H1 (cell line): Measurements from ENCODE around the gene MRPL17. TPM values are rescaled to one million over a fixed set of nuclear protein-coding genes. Genes with fewer than 3 reads are reported as not detected.

ENCODE experiments used
- CTCF ChIA-PET: fragments of 300-600 bp; sonication (Branson Sonifier 250); formaldehyde crosslinking; loops from one replicate; lab custom pipeline; 2021; ENCODE audit not compliant: partially characterized antibody; lab: Charles Lee
- POLR2A ChIA-PET: fragments of 300-600 bp; sonication (Branson Sonifier 250); formaldehyde crosslinking; loops from one replicate; lab custom pipeline; 2021; ENCODE audit warnings: inconsistent platforms; ENCODE audit not compliant: partially characterized antibody; lab: Charles Lee
- DNase-seq, 2 experiments: peaks; one replicate each; pipeline versions ENCODE4 v3.0.0 to v3.0.0-alpha.2; 2010 to 2022; ENCODE audit warnings: low spot score in 2 of 2, low read depth in 1 of 2, mixed read lengths in 1 of 2
- FAIRE-seq: peaks from 2 replicates; lab custom pipeline; 2011; peaks lifted over from hg19 to GRCh38; lab: Jason Lieb, UNC
- H2AFZ ChIP-seq: 2 replicates; pipeline ENCODE4 v1.8.1; 2012; ENCODE audit warnings: low read length, inconsistent platforms
- H2AK5ac ChIP-seq: 2 replicates; pipeline ENCODE4 v1.6.1; 2013; ENCODE audit warnings: low read depth, low read length
- H2BK120ac ChIP-seq: replicated peaks from 2 replicates; pipeline ENCODE3; 2013; ENCODE audit warnings: low read depth, low read length, inconsistent platforms
- H2BK12ac ChIP-seq: 2 replicates; pipeline ENCODE4 v1.6.1; 2013; ENCODE audit warnings: low read depth, low read length
- H2BK15ac ChIP-seq: 2 replicates; pipeline ENCODE4 v1.6.1; 2013; ENCODE audit warnings: low read length
- H2BK20ac ChIP-seq: 2 replicates; pipeline ENCODE4 v1.6.1; 2013; ENCODE audit warnings: low read length
- H2BK5ac ChIP-seq: 2 replicates; pipeline ENCODE4 v1.6.1; 2013; ENCODE audit warnings: low read depth, low read length
- H3K14ac ChIP-seq: 2 replicates; pipeline ENCODE4 v1.6.1; 2013; ENCODE audit warnings: inconsistent platforms; ENCODE audit not compliant: insufficient read length
- H3K18ac ChIP-seq: 2 replicates; pipeline ENCODE4 v1.6.1; 2013; ENCODE audit warnings: low read length; ENCODE audit errors: extremely low read depth
- H3K23ac ChIP-seq: 2 replicates; pipeline ENCODE4 v1.6.1; 2013; ENCODE audit warnings: inconsistent platforms; ENCODE audit not compliant: insufficient read length
- H3K23me2 ChIP-seq: 2 replicates; pipeline ENCODE4 v1.6.1; 2013; ENCODE audit warnings: low read depth, low read length
- H3K27ac ChIP-seq: 2 replicates; pipeline ENCODE4 v1.6.1; 2011; ENCODE audit warnings: low read depth, low read length, inconsistent platforms
- H3K27me3 ChIP-seq, 4 experiments: replicated peaks in 1 of 4; 1 replicate in 1 of 4; 2 replicates in 3 of 4; pipeline versions ENCODE4 v1.6.1 to v1.8.1; 2011 to 2013; ENCODE audit warnings: low read length in 3 of 4, mild to moderate bottlenecking in 3 of 4, inconsistent platforms in 2 of 4, mixed read lengths in 2 of 4, moderate library complexity in 1 of 4; ENCODE audit not compliant: control insufficient read depth in 3 of 4, insufficient read depth in 3 of 4; ENCODE audit errors: extremely low read depth in 1 of 4
- H3K36me3 ChIP-seq, 4 experiments: 2 replicates each; pipeline versions ENCODE4 v1.6.1 to v1.8.1; 2011 to 2013; ENCODE audit warnings: mild to moderate bottlenecking in 4 of 4, low read length in 3 of 4, moderate library complexity in 2 of 4, control low read depth in 1 of 4, inconsistent platforms in 1 of 4; ENCODE audit not compliant: insufficient read depth in 4 of 4, control insufficient read depth in 2 of 4
- H3K4ac ChIP-seq: replicated peaks from 2 replicates; pipeline ENCODE3; 2013; ENCODE audit warnings: low read length, low read depth, mixed read lengths, inconsistent platforms; ENCODE audit not compliant: insufficient read length
- H3K4me1 ChIP-seq, 4 experiments: replicated peaks in 1 of 4; 1 replicate in 1 of 4; 2 replicates in 3 of 4; pipeline versions ENCODE4 v1.6.1 to v1.8.1; 2011 to 2013; ENCODE audit warnings: low read length in 3 of 4, inconsistent platforms in 2 of 4, mixed read lengths in 1 of 4; ENCODE audit not compliant: insufficient read depth in 4 of 4, control insufficient read depth in 3 of 4
- H3K4me2 ChIP-seq, 2 experiments: 2 replicates each; pipeline versions ENCODE4 v1.6.1 to v1.8.1; 2011 to 2013; ENCODE audit warnings: low read depth in 2 of 2, low read length in 2 of 2, control low read depth in 1 of 2, inconsistent platforms in 1 of 2, mild to moderate bottlenecking in 1 of 2; ENCODE audit not compliant: insufficient read depth in 1 of 2
- H3K4me3 ChIP-seq, 4 experiments: fragments of 200-600, 300-600 bp in 1 of 4; sonication (generic), shearing (Covaris generic), sonication (Bioruptor Twin) in 1 of 4; 2 replicates each; pipeline versions ENCODE4 v1.5.1 to v1.8.1; 2011 to 2016; ENCODE audit warnings: low read length in 4 of 4, low read depth in 3 of 4, control low read depth in 2 of 4, inconsistent platforms in 2 of 4, mild to moderate bottlenecking in 2 of 4, mixed read lengths in 1 of 4, moderate library complexity in 1 of 4; ENCODE audit not compliant: insufficient read depth in 2 of 4; ENCODE audit errors: extremely low read depth in 1 of 4
- H3K56ac ChIP-seq: replicated peaks from 2 replicates; pipeline ENCODE3; 2013; ENCODE audit warnings: low read depth, mild to moderate bottlenecking, mixed read lengths, low read length, inconsistent platforms; ENCODE audit not compliant: insufficient read length
- H3K79me1 ChIP-seq: 2 replicates; pipeline ENCODE4 v1.6.1; 2013; ENCODE audit warnings: low read depth, low read length, control low read depth
- H3K79me2 ChIP-seq, 2 experiments: 2 replicates each; pipeline versions ENCODE4 v1.6.1 to v1.8.1; 2012 to 2013; ENCODE audit warnings: low read length in 2 of 2, mild to moderate bottlenecking in 2 of 2, inconsistent platforms in 1 of 2; ENCODE audit not compliant: insufficient read depth in 2 of 2, control insufficient read depth in 1 of 2
- H3K9ac ChIP-seq, 4 experiments: replicated peaks in 1 of 4; 1 replicate in 1 of 4; 2 replicates in 3 of 4; pipeline versions ENCODE4 v1.6.1 to v1.8.1; 2011 to 2013; ENCODE audit warnings: low read depth in 3 of 4, low read length in 3 of 4, control low read depth in 2 of 4, mild to moderate bottlenecking in 2 of 4, moderate library complexity in 2 of 4, inconsistent platforms in 1 of 4; ENCODE audit errors: extremely low read depth in 1 of 4
- H3K9me3 ChIP-seq, 2 experiments: 2 replicates each; pipeline versions ENCODE4 v1.6.1 to v1.8.1; 2012 to 2013; ENCODE audit warnings: mild to moderate bottlenecking in 2 of 2, moderate library complexity in 2 of 2, control low read depth in 1 of 2, inconsistent platforms in 1 of 2, low read depth in 1 of 2, low read length in 1 of 2, mixed read lengths in 1 of 2; ENCODE audit not compliant: insufficient read depth in 2 of 2
- H4K20me1 ChIP-seq, 2 experiments: replicated peaks in 1 of 2; 2 replicates each; pipeline versions ENCODE3 to v1.8.1; 2011 to 2013; ENCODE audit warnings: inconsistent platforms in 2 of 2, low read length in 2 of 2, mild to moderate bottlenecking in 1 of 2; ENCODE audit not compliant: insufficient read depth in 2 of 2, control insufficient read depth in 1 of 2
- H4K5ac ChIP-seq: 2 replicates; pipeline ENCODE4 v1.6.1; 2013; ENCODE audit warnings: low read length, low read depth, mixed read lengths, inconsistent platforms; ENCODE audit not compliant: insufficient read length
- H4K8ac ChIP-seq: 2 replicates; pipeline ENCODE4 v1.8.0; 2013; ENCODE audit warnings: mild to moderate bottlenecking, moderate library complexity, low read length, inconsistent platforms; ENCODE audit not compliant: insufficient read depth; ENCODE audit errors: extremely low read depth
- H4K91ac ChIP-seq: replicated peaks from 2 replicates; pipeline ENCODE3; 2013; ENCODE audit warnings: low read length, mixed read lengths, inconsistent platforms; ENCODE audit not compliant: insufficient read length
- FOSL1 ChIP-seq: IDR thresholded peaks from 2 replicates; pipeline ENCODE4 v1.6.1; 2011; ENCODE audit warnings: mild to moderate bottlenecking, low read depth, low read length, moderate library complexity; ENCODE audit not compliant: insufficient read depth
- JUN ChIP-seq: IDR thresholded peaks from 2 replicates; pipeline ENCODE4 v1.6.1; 2011; ENCODE audit warnings: low read depth, mild to moderate bottlenecking, improper control_type of control experiment, low read length
- KDM1A ChIP-seq: fragments of 200-600, 300-600 bp; sonication (generic); IDR thresholded peaks from 2 replicates; pipeline ENCODE4 v1.7.1; 2016; ENCODE audit warnings: mild to moderate bottlenecking, low read length, borderline replicate concordance
- POLR2AphosphoS5 ChIP-seq: IDR thresholded peaks from 2 replicates; pipeline ENCODE4 v1.6.1; 2011; ENCODE audit warnings: low read depth, low read length
- POU5F1 ChIP-seq: IDR thresholded peaks from 2 replicates; pipeline ENCODE4 v1.6.1; 2011; ENCODE audit warnings: low read depth, mild to moderate bottlenecking, low read length, moderate library complexity
- RBBP5 ChIP-seq: IDR thresholded peaks from 2 replicates; pipeline ENCODE4 v1.7.1; 2012; ENCODE audit warnings: low read depth, mild to moderate bottlenecking, inconsistent platforms, low read length, moderate library complexity, borderline replicate concordance
- RXRA ChIP-seq: IDR thresholded peaks from 2 replicates; pipeline ENCODE4 v1.6.1; 2011; ENCODE audit warnings: low read depth, mild to moderate bottlenecking, low read length, moderate library complexity; ENCODE audit not compliant: insufficient read depth
- SIRT6 ChIP-seq: IDR thresholded peaks from one replicate; pipeline ENCODE4 v1.7.1; 2012; ENCODE audit warnings: low read length, inconsistent platforms
- SRF ChIP-seq: IDR thresholded peaks from 2 replicates; pipeline ENCODE4 v1.6.1; 2011; ENCODE audit warnings: mild to moderate bottlenecking, low read depth, low read length, moderate library complexity
- WGBS, 2 experiments: shearing (Covaris generic) in 1 of 2; methylation state at CpG; one replicate each; pipeline versions ENCODE4 v1.1.6 to v1.1.7; 2013 to 2015; ENCODE audit warnings: low lambda C conversion rate in 2 of 2, mixed read lengths in 2 of 2, inconsistent platforms in 1 of 2, low coverage in 1 of 2, missing lambda C conversion rate in 1 of 2; ENCODE audit not compliant: insufficient replicate concordance in 2 of 2, insufficient coverage in 1 of 2, insufficient read length in 1 of 2; ENCODE audit errors: extremely low coverage in 1 of 2, missing lambda C conversion rate in 1 of 2; 5-methylcytosine and 5-hydroxymethylcytosine counted together
- polyA plus RNA-seq, 7 experiments: library from polyadenylated mRNA; depleted of rRNA in 3 of 7; stranded (reverse) in 5 of 7; unstranded in 2 of 7; fragments of >200 nt in 5 of 7; fragments of 200-250 nt in 2 of 7; gene quantifications; 1 replicate in 5 of 7; 2 replicates in 1 of 7; 4 replicates in 1 of 7; pipeline versions ENCODE4 v1.2.1 to v1.2.3, GENCODE V29; 2011 to 2013; ENCODE audit warnings: missing spikeins in 2 of 7, mixed read lengths in 2 of 7
- total RNA-seq: library from RNA; stranded (reverse); fragmentation: NEBNext Ultra II Directional; extraction: Animal tissue kit (Norgen Biotek cat#: 25700); gene quantifications from 2 replicates; pipeline ENCODE4 v1.2.1, GENCODE V29; 2021
- TF ChIP-seq, protein P1 (sequence below), 3 experiments: IDR thresholded peaks; 1 replicate in 2 of 3; 2 replicates in 1 of 3; pipeline versions ENCODE4 v1.5.1 to v1.6.1; 2011; ENCODE audit warnings: low read length in 3 of 3, mild to moderate bottlenecking in 3 of 3, inconsistent platforms in 2 of 3, low read depth in 1 of 3, moderate library complexity in 1 of 3; ENCODE audit not compliant: insufficient read depth in 1 of 3; ENCODE audit errors: control extremely low read depth in 1 of 3

The MRPL17 gene
- total and polyA plus RNA-seq, 2 of the 8 experiments (the other 6 are each of a cell fraction or from before 2014, with no cell fraction given): 55.7 to 70.5 TPM

DNA sequence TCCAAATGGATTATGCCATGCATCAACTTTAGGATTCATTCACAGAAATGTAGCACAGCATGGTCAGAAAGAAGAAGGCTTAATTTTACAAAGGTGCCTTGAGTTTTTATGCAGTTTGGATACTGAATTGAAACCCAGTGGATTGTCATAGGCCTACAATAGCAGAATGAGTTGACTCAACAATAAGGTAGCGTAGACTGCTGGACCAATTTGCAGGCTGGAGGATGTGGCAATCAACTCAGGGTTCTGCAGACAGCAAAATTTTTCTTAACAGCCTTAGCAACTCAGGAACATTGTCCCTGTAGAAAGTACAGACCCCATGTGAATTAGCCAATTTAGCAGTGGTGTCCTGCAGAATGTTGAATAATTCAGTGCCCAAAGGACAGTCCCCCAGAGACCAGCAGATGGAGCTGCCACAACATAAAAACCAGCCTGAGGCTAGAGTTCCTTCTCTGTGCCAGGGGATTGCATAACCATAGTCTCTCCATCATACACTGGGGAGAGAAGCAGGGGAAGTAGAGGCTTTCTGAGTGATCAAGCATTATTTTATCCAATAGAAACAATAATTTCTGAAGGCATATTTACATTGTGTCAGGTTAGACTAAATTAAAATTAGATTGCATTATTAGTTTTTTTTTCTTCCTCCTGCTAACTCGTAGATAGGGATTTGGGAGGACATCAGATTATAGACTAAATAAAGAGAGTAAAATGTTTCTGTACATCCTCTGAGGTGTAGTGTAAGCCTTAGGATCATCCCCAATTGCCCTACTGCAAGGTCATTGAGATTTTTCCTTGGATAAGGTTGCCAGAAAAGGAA is 20.3 kb upstream of the MRPL17 start:
- Histone ChIP-seq H3K4me1 (no peaks in the 10 kb centered on the region), H3K4ac (no peak overlapping the region), H3K4me3 (no peak overlapping the region), H3K18ac (no peak overlapping the region), H3K14ac (no peak overlapping the region), H2AK5ac (no peak overlapping the region), H3K27me3 (peaks cover 0 to 2% (median 0%) of the 10 kb centered on the region in 4 experiments; a peak in 1 of 7 replicates), H4K91ac (no peak overlapping the region), H3K9ac (no peak overlapping the region), H3K4me2 (no peak overlapping the region), H3K56ac (no peak overlapping the region), H3K79me2 (no peaks in the 10 kb centered on the region), H4K8ac (no peak overlapping the region), H2BK20ac (no peak overlapping the region), H2BK120ac (no peak overlapping the region), H3K9me3 (no peaks in the 10 kb centered on the region), H3K79me1 (no peaks in the 10 kb centered on the region), H2BK15ac (no peak overlapping the region), H2BK12ac (no peak overlapping the region), H2AFZ (0 out of 2 replicates have a peak overlapping the region, but pooled peaks have one; percentile 51), H4K5ac (no peak overlapping the region), H3K23ac (no peak overlapping the region), H4K20me1 (no peaks in the 10 kb centered on the region), H3K27ac (no peak overlapping the region), H3K36me3 (no peaks in the 10 kb centered on the region), H2BK5ac (no peak overlapping the region), H3K23me2 (no peaks in the 10 kb centered on the region)
- peak; percentile 92 for FAIRE-seq
- CTCF ChIA-PET: interaction anchor here (0.7 to 4.4 kb wide), 7 partner anchors 12 to 172 kb away, joined by 3 to 35 read pairs (median 4); no protein-coding TSS in a partner anchor
- no peak for DNase-seq
- 75% methylated on average over 2 of the region's 2 CpGs; no CpG with 5 or more reads in 1 of the 2 experiments for WGBS, 2 experiments
- POLR2A ChIA-PET: interaction anchor here (0.7 kb wide), 1 partner anchor 184 kb away, joined by 3 read pairs; no protein-coding TSS in a partner anchor
- no peak for TF ChIP-seq POU5F1
- TF ChIP-seq POLR2AphosphoS5: no peak
- no peak for TF ChIP-seq KDM1A
- no peak for TF ChIP-seq RBBP5
- TF ChIP-seq JUN: no peak
- TF ChIP-seq SRF: no peak
- TF ChIP-seq RXRA: no peak
- no peak for TF ChIP-seq FOSL1
- TF ChIP-seq, protein P1, sequence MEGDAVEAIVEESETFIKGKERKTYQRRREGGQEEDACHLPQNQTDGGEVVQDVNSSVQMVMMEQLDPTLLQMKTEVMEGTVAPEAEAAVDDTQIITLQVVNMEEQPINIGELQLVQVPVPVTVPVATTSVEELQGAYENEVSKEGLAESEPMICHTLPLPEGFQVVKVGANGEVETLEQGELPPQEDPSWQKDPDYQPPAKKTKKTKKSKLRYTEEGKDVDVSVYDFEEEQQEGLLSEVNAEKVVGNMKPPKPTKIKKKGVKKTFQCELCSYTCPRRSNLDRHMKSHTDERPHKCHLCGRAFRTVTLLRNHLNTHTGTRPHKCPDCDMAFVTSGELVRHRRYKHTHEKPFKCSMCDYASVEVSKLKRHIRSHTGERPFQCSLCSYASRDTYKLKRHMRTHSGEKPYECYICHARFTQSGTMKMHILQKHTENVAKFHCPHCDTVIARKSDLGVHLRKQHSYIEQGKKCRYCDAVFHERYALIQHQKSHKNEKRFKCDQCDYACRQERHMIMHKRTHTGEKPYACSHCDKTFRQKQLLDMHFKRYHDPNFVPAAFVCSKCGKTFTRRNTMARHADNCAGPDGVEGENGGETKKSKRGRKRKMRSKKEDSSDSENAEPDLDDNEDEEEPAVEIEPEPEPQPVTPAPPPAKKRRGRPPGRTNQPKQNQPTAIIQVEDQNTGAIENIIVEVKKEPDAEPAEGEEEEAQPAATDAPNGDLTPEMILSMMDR (IDR thresholded peaks at IDR 0.05; ENCODE audit: control extremely low read depth in 1 of 3, insufficient read depth in 1 of 3, low read depth in 1 of 3, low read length in 3 of 3): peak; percentile 50 to 82 (median 74)
- TF ChIP-seq SIRT6: no peak
